Natural killer cell (primary cell): Measurements from ENCODE around the gene RNF151. TPM values are rescaled to one million over a fixed set of nuclear protein-coding genes. Genes with fewer than 3 reads are reported as not detected.

Experiments
- ATAC-seq, 3 donors: fragments of 150-1000 bp in 2 of 3; fragments of 200-7000 bp in 1 of 3; cut with Tn5 transposase; 1 replicate in 1 of 3; 2 replicates in 2 of 3; pipeline ENCODE4 v1.10.0; 2021; ENCODE audit warnings: mild to moderate bottlenecking in 2 of 3, moderate library complexity in 2 of 3
- DNase-seq, 2 donors: peaks; one replicate each; pipeline versions ENCODE4 v3.0.0 to v3.0.0-alpha.2; 2013 to 2021; ENCODE audit warnings: mixed read lengths in 1 of 2
- H3K27ac ChIP-seq: one replicate; pipeline ENCODE4 v1.5.1; 2013; ENCODE audit warnings: mild to moderate bottlenecking, low read length
- H3K27me3 ChIP-seq: one replicate; pipeline ENCODE4 v1.6.1; 2013; ENCODE audit warnings: low read length; ENCODE audit not compliant: control insufficient read depth, insufficient read depth
- H3K36me3 ChIP-seq: one replicate; pipeline ENCODE4 v1.6.1; 2013; ENCODE audit warnings: low read length; ENCODE audit not compliant: control insufficient read depth, insufficient read depth
- H3K4me1 ChIP-seq: one replicate; pipeline ENCODE4 v1.6.1; 2013; ENCODE audit warnings: low read length; ENCODE audit not compliant: control insufficient read depth, insufficient read depth
- H3K4me3 ChIP-seq: one replicate; pipeline ENCODE4 v1.5.1; 2013; ENCODE audit warnings: low read length
- H3K9me3 ChIP-seq: one replicate; pipeline ENCODE4 v1.6.1; 2013; ENCODE audit warnings: low read length; ENCODE audit not compliant: control insufficient read depth, insufficient read depth
- H3K27ac Mint-ChIP-seq, 2 donors: one replicate each; pipeline ENCODE4 v1.8.0; 2022; ENCODE audit warnings: mild to moderate bottlenecking in 2 of 2, mixed read lengths in 2 of 2, moderate library complexity in 1 of 2
- H3K27me3 Mint-ChIP-seq, 2 donors: one replicate each; pipeline ENCODE4 v1.8.0; 2022; ENCODE audit warnings: low read depth in 2 of 2, mixed read lengths in 2 of 2
- H3K36me3 Mint-ChIP-seq: one replicate; pipeline ENCODE4 v1.8.0; 2022; ENCODE audit warnings: mixed read lengths
- H3K4me1 Mint-ChIP-seq, 2 donors: one replicate each; pipeline ENCODE4 v1.8.0; 2022; ENCODE audit warnings: mixed read lengths in 2 of 2
- H3K4me3 Mint-ChIP-seq: one replicate; pipeline ENCODE4 v1.8.0; 2022; ENCODE audit warnings: mild to moderate bottlenecking, moderate library complexity, mixed read lengths
- H3K9me3 Mint-ChIP-seq, 2 donors: one replicate each; pipeline ENCODE4 v1.8.0; 2022; ENCODE audit warnings: mixed read lengths in 2 of 2
- CTCF ChIP-seq: fragments of 200-600 bp; IDR thresholded peaks from one replicate; pipeline ENCODE4 v1.8.0; 2022; ENCODE audit warnings: antibody characterized with exemption
- WGBS: methylation state at CpG from one replicate; pipeline ENCODE4 v1.1.7; 2013; ENCODE audit warnings: missing lambda C conversion rate; ENCODE audit not compliant: insufficient coverage; 5-methylcytosine and 5-hydroxymethylcytosine counted together
- intact Hi-C: fragments of 100-400 bp; cut with micrococcal nuclease; formaldehyde crosslinking; loops from one replicate; pipeline ENCODE4 v1.14.2; 2022
- total RNA-seq, 4 donors: library from RNA; stranded (reverse); fragments of 120-200 nt in 1 of 4; gene quantifications; one replicate each; pipeline versions ENCODE4 v1.2.3 to v1.2.4, GENCODE V29; 2013 to 2022

Gene RNF151
- total RNA-seq, 3 donors from 2014 or later (not counting 1 experiment from before 2014, with no cell fraction given), result not detected

GRCh38 chr16:2015117-2015946, 48.7 kb downstream of the RNF151 start:
- intact Hi-C loops, result no loop called here
- ATAC-seq, result no peak
- H3K36me3 ChIP-seq, result no peaks in the 10 kb centered on the region
- Mint-ChIP-seq H3K4me3 (no peak overlapping the region), H3K4me1 (peaks cover under 1% of the 10 kb centered on the region in 2 donors), H3K27ac (no peak overlapping the region), H3K27me3 (peaks cover 0 to 9% of the 10 kb centered on the region in 2 donors), H3K36me3 (no peaks in the 10 kb centered on the region), H3K9me3 (no peaks in the 10 kb centered on the region)
- peaks cover 4% of the 10 kb centered on the region for H3K27me3 ChIP-seq
- no peak for TF ChIP-seq CTCF
- H3K4me1 ChIP-seq, result peaks cover 12% of the 10 kb centered on the region
- WGBS, result 93% methylated on average over 21 of the region's 24 CpGs
- no peaks in the 10 kb centered on the region for H3K9me3 ChIP-seq
- no peak overlapping the region for H3K27ac ChIP-seq
- no peak for DNase-seq
- H3K4me3 ChIP-seq, result no peak overlapping the region

- Histone ChIP-seq H3K36me3 (no peaks in the 10 kb centered on the region), H3K9me3 (no peaks in the 10 kb centered on the region), H3K4me1 (peaks cover 10% of the 10 kb centered on the region), H3K27me3 (peaks cover 8% of the 10 kb centered on the region), H3K4me3 (no peak overlapping the region), H3K27ac (no peak overlapping the region)
- no peak overlapping the region for H3K4me3 Mint-ChIP-seq
- H3K27ac Mint-ChIP-seq, result no peak overlapping the region
- peaks cover 0 to 13% of the 10 kb centered on the region in 2 donors for H3K27me3 Mint-ChIP-seq
- DNase-seq (no peak), ATAC-seq (no peak)
- H3K36me3 Mint-ChIP-seq, result no peaks in the 10 kb centered on the region
- H3K4me1 Mint-ChIP-seq, result no peaks in the 10 kb centered on the region
- H3K9me3 Mint-ChIP-seq, result no peaks in the 10 kb centered on the region
- TF ChIP-seq CTCF, result no peak
- WGBS, result 96% methylated on average over 6 of the region's 7 CpGs
- intact Hi-C loops, result no loop called here
Observed at GRCh38 chr16:2015947-2016208, 49.2 kb downstream of the RNF151 start.

GRCh38 chr16:2016407-2016922, 49.8 kb downstream of the RNF151 start:
- Histone ChIP-seq H3K36me3 (no peaks in the 10 kb centered on the region), H3K4me1 (peaks cover 10% of the 10 kb centered on the region), H3K27me3 (peaks cover 8% of the 10 kb centered on the region), H3K27ac (no peak overlapping the region), H3K9me3 (no peaks in the 10 kb centered on the region), H3K4me3 (no peak overlapping the region)
- Mint-ChIP-seq H3K27me3 (peaks cover 0 to 17% of the 10 kb centered on the region in 2 donors), H3K4me3 (no peak overlapping the region), H3K4me1 (no peaks in the 10 kb centered on the region), H3K27ac (no peak overlapping the region), H3K36me3 (no peaks in the 10 kb centered on the region), H3K9me3 (no peaks in the 10 kb centered on the region)
- ATAC-seq (no peak), DNase-seq (peak in 1 of 2 donors; percentile 48)
- no peak for TF ChIP-seq CTCF
- WGBS, result 50% methylated on average over 13 of the region's 13 CpGs
- intact Hi-C loops, result no loop called here

Other genes starting within 250 kb of the RNF151 start
- 10 to 100 TPM; 40.6 to 50.3 (median 46.2) TPM for gene NME3, start 195.3 kb upstream of the RNF151 start, total RNA-seq
- 10 to 100 TPM; 30.0 to 33.8 (median 30.1) TPM for gene EME2, start 194.0 kb upstream of the RNF151 start, total RNA-seq
- 10 to 100 TPM; 26.5 to 42.0 (median 41.4) TPM for gene MRPS34, start 193.7 kb upstream of the RNF151 start, total RNA-seq
- 100 to 1,000 TPM; 100 to 122 (median 110) TPM for gene SPSB3, start 184.3 kb upstream of the RNF151 start, total RNA-seq
- gene NUBP2, start 183.9 kb upstream of the RNF151 start, total RNA-seq, result 10 to 100 TPM; 39.5 to 51.9 (median 49.4) TPM
- gene IGFALS, start 173.2 kb upstream of the RNF151 start, total RNA-seq, result 1 to 10 TPM in 1 of 3 donors, under 1 TPM in 2; 0.47 to 1.1 (median 0.70) TPM
- gene HAGH, start 140.0 kb upstream of the RNF151 start, total RNA-seq, result 10 to 100 TPM; 27.8 to 38.4 (median 37.5) TPM
- 10 to 100 TPM in 1 of 3 donors, 1 to 10 TPM in 2; 5.3 to 10.6 (median 7.4) TPM for gene FAHD1, start 139.7 kb upstream of the RNF151 start, total RNA-seq
- gene MEIOB, start 94.7 kb upstream of the RNF151 start, total RNA-seq, result not detected
- gene HS3ST6, start 48.4 kb upstream of the RNF151 start, total RNA-seq, result not detected
- 10 to 100 TPM; 10.8 to 19.9 (median 14.8) TPM for gene MSRB1, start 23.7 kb upstream of the RNF151 start, total RNA-seq
- gene RPL3L, start 12.2 kb upstream of the RNF151 start, total RNA-seq, result not detected
- gene NDUFB10, start 7.3 kb upstream of the RNF151 start, total RNA-seq, result 10 to 100 TPM; 54.5 to 61.1 (median 59.5) TPM
- 1,000 to 10,000 TPM; 1,124 to 1,385 (median 1,274) TPM for gene RPS2, start 2.0 kb upstream of the RNF151 start, total RNA-seq
- 10 to 100 TPM; 25.1 to 28.9 (median 28.1) TPM for gene TBL3, start 5.2 kb downstream of the RNF151 start, total RNA-seq
- not detected for gene NOXO1, start 14.6 kb downstream of the RNF151 start, total RNA-seq
- gene GFER, start 17.3 kb downstream of the RNF151 start, total RNA-seq, result 10 to 100 TPM; 23.8 to 29.5 (median 24.6) TPM
- 10 to 100 TPM; 10.3 to 19.3 (median 19.1) TPM for gene SYNGR3, start 23.1 kb downstream of the RNF151 start, total RNA-seq
- 10 to 100 TPM; 56.1 to 71.6 (median 58.2) TPM for gene ZNF598, start 43.0 kb downstream of the RNF151 start, total RNA-seq
- gene NPW, start 52.9 kb downstream of the RNF151 start, total RNA-seq, result under 1 TPM in 1 of 3 donors, not detected in 2; 0.80 TPM
- gene NHERF2, start 60.0 kb downstream of the RNF151 start, total RNA-seq, result 1 to 10 TPM; 4.3 to 7.1 (median 5.6) TPM
- gene NTHL1, start 81.0 kb downstream of the RNF151 start, total RNA-seq, result 10 to 100 TPM in 1 of 3 donors, 1 to 10 TPM in 2; 8.7 to 12.9 (median 9.7) TPM
- gene TSC2, start 81.1 kb downstream of the RNF151 start, total RNA-seq, result 100 to 1,000 TPM; 135 to 197 (median 161) TPM
- 100 to 1,000 TPM in 1 of 3 donors, 10 to 100 TPM in 2; 87.0 to 105 (median 99.1) TPM for gene PKD1, start 169.0 kb downstream of the RNF151 start, total RNA-seq
- gene RAB26, start 181.8 kb downstream of the RNF151 start, total RNA-seq, result under 1 TPM in 2 of 3 donors, not detected in 1; 0.27 to 0.28 TPM
- 10 to 100 TPM; 29.3 to 39.1 (median 37.3) TPM for gene TRAF7, start 188.9 kb downstream of the RNF151 start, total RNA-seq
- gene CASKIN1, start 229.7 kb downstream of the RNF151 start, total RNA-seq, result not detected
- 10 to 100 TPM; 19.7 to 30.2 (median 27.8) TPM for gene MLST8, start 238.6 kb downstream of the RNF151 start, total RNA-seq
- 1 to 10 TPM; 3.2 to 5.2 (median 3.6) TPM for gene BRICD5, start 244.0 kb downstream of the RNF151 start, total RNA-seq
- gene PGP, start 248.0 kb downstream of the RNF151 start, total RNA-seq, result 10 to 100 TPM in 2 of 3 donors, 1 to 10 TPM in 1; 9.7 to 12.8 (median 12.4) TPM